ENCODE data around the gene RIOK2.
"Not testable (repeated sequence)": the region's sequence is repeated elsewhere in the genome, so short reads cannot be mapped to it uniquely, and the experiment has no call there.

The RIOK2 gene

GRCh38 chr5:97165726-97166125 lies 17.3 kb downstream of the RIOK2 start:
- DNase-seq = no peak

- no peak for DNase-seq
These were observed 18.2 kb downstream of the RIOK2 start for GRCh38 chr5:97164846-97165245.

- no peak for DNase-seq
These were observed 19.2 kb downstream of the RIOK2 start for GRCh38 chr5:97163790-97164285.

GRCh38 chr5:97163360-97163764 lies 19.7 kb downstream of the RIOK2 start:
- DNase-seq = no peak

- DNase-seq = peak; percentile 72
These were observed 21.0 kb downstream of the RIOK2 start for GRCh38 chr5:97162045-97162444.

- DNase-seq = no peak
These were observed 25.4 kb downstream of the RIOK2 start for GRCh38 chr5:97157689-97158088.

- no peak for DNase-seq
These were observed 31.7 kb downstream of the RIOK2 start for GRCh38 chr5:97151370-97151769.

- no peak for DNase-seq
These were observed 32.6 kb downstream of the RIOK2 start for GRCh38 chr5:97150401-97150800.

GRCh38 chr5:97149709-97150108 lies 33.3 kb downstream of the RIOK2 start:
- no peak for DNase-seq

- no peak for DNase-seq
These were observed 34.8 kb downstream of the RIOK2 start for GRCh38 chr5:97148288-97148687.

GRCh38 chr5:97143704-97144103 lies 39.3 kb downstream of the RIOK2 start:
- DNase-seq = no peak

GRCh38 chr5:97142521-97143254 lies 40.4 kb downstream of the RIOK2 start, which contains the start of gene LIX1:
Gene LIX1 (minus strand): TSS chr5:97142611. CDS start chr5:97142576, 35 bp downstream.
- DNase-seq = peak; percentile 72

- DNase-seq = no peak
These were observed 41.5 kb downstream of the RIOK2 start for GRCh38 chr5:97141539-97141938.

- DNase-seq = no peak
These were observed 42.0 kb downstream of the RIOK2 start for GRCh38 chr5:97141031-97141430.

GRCh38 chr5:97140250-97140649 lies 42.8 kb downstream of the RIOK2 start:
- not testable (repeated sequence) for DNase-seq

- no peak for DNase-seq
These were observed 46.6 kb downstream of the RIOK2 start for GRCh38 chr5:97136475-97136874.

- no peak for DNase-seq
These were observed 47.2 kb downstream of the RIOK2 start for GRCh38 chr5:97135868-97136267.

GRCh38 chr5:97134634-97135033 lies 48.4 kb downstream of the RIOK2 start:
- DNase-seq = no peak

GRCh38 chr5:97133101-97133500 lies 49.9 kb downstream of the RIOK2 start:
- DNase-seq = no peak

- no peak for DNase-seq
These were observed 51.1 kb downstream of the RIOK2 start for GRCh38 chr5:97131921-97132320.

GRCh38 chr5:97131139-97131710 lies 51.8 kb downstream of the RIOK2 start:
- DNase-seq = no peak

GRCh38 chr5:97127727-97128126 lies 55.3 kb downstream of the RIOK2 start:
- DNase-seq = no peak

GRCh38 chr5:97125125-97125683 lies 57.8 kb downstream of the RIOK2 start:
- no peak for DNase-seq

- DNase-seq = no peak
These were observed 58.7 kb downstream of the RIOK2 start for GRCh38 chr5:97124335-97124734.
